ENCODE results near the gene THSD4.

Gene THSD4

DNA sequence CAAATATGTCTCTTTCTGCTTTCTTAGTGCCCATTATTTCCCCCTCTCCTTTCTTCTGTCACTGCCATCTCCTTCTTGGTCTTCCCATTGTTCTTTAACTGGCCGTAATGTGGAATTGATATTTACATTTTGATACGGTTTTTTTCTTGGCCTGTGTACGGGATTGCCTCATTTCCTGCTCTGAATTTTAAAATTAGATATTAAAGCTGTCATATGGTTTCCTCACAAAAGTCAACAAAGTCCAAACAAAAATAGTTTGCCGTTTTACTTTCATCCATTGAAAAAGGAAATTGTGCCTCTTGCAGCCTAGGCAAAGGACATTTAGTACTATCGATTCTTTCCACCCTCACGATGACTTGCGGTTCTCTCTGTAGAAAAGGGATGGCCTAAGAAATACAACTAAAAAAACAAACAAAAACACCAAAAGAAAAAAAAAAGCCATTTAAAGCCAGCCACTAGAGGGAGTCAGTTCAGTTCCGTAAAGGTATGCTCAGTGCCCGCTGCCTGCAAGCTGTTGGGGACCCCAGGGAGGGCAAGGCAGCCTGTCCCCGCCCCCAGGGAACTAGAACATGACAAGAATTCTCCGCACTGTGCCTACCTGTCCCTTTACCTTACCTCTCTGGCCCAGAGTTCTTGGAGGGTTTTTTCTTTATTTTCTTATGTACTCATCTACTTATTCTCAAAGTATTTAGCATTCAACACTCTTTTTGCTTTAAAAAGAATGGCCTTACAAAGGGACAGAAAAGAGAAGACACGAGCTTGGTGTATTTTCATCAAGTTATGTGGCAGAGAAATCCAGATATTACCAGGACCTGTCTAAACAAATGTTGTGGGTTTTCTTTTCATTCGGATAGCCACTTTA, 665.1 kb downstream of the THSD4 start:
- DNase-seq = peak; percentile 27

DNA sequence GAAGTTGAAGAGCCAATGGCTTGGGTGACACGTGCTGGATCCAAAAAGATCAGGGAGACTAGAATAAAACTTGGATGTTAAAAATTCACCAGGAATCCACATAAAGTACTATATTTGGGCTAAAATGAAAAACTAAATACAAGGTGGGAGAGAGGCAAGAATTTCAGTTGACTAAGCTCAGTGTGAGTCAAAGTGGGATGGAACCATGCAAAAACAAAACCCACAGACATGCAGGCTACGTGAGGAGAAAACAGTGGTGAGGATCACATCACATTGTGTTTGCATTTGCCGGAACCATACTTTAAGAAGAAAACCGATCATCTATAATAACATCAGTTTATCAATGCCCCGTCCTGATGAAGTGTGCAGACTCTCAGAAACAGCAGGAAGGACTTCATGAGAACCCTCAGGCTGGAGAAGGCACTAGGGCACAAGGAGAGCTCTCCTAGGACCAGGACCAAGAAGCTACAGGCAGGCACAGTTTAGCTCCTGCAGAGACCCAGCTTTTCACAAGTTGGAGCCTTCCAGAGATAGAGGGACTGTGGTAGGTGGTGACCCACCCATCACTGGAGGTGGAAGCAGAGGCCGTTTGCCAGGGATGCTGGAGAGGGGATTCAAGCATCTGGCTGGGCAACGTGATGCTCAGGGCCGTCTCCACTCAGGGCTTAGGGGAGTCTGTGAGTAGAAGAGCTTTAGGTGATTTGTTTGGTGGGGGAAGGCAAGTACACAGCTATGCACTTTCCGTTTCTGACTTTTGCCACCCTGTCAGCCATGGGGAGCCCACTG, 666.1 kb downstream of the THSD4 start:
- DNase-seq = no peak

GRCh38 chr15:71781965-71782265, 666.6 kb downstream of the THSD4 start:
- no peak for DNase-seq

DNA sequence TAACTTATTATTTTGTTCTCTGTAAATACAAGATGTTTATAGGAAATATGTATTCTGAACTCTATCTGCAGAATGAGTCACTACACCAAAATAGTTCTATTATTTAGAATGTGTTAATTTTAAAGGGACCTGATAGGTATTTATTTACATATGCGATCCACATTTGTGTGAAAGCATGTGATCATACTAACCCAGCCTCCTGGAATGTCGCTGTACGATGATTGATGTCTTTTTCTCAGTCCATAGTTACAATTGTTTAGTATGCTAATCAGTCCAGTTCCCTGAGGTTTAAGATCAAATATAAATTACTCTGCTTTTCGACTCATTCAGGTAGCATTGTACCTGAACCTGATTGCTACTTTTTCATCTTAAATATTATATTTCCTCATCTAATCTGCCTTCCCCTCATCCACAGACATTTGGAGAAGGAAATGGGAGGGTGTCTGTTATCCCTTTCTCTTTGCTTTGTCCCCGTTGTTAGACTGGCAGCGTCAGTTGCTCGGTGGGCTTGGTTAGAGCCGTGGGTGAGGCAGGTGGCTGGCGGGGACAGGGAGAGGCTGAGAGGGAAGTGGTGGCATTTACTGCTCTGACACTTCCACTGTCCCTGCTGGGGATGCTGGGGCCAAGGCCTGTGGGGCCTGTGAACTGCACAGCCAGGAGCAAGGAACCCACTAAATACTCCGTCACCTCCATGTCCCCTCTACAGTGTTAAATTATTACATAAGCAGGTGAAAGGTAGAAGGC, 667.3 kb downstream of the THSD4 start:
- DNase-seq = no peak

DNA sequence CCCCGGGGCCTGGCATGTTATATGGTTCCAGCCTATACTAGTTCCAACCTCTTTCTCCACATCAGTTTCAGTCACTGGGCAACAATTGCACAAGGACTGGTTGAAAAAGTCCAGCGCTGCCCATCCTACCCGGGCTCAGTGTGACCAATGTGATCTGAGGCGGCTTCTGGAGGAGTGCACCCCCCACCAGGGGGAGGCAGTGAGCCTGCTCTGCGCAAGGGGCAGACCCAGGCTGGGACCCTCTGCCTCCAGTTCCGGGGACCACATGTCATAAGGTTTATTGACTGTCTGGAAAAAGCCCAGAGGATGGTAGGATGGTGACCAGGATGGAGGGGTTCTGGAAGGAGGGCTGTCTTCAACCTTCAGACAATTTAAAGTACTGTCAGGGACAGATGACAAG, 669.4 kb downstream of the THSD4 start:
- DNase-seq = peak; percentile 4

DNA sequence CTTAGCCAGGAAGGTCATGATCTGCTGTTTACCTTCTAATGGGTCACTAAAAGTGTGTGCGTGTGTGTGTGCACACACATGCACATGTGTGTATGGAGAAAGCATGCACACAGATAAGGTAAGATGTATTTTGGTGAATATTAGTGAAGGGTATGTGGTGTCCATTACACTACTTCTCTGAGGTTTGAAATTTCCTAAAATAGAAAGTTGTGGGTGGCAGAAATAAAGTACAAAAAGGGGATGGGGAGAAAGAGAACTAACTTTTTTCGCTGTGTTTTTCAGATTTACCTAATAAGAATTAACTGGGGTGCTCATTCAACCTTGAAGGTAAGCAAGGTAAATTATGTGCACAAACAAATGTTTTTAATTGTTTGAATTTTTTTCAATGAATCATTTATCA, 670.7 kb downstream of the THSD4 start:
- DNase-seq = no peak

DNA sequence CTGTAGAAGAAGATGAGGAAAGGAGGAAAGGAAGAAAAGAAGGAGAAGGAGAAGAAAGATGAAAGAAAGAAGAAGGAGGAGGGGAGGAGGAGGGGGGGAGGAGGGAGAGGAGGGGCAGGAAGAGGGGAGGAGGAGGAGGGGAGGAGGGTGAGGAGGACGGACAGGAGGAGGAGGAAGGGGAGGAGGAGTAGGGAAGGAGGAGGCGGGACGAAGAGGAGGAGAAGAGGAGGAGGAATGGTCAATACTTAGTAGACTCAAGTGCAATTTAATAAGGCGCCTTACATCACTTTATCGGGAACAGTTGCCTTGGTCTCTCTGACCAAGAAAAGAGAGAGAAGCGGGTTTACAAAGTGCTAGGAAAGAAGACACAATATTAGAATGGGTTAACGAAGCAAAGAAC, 671.4 kb downstream of the THSD4 start:
- no peak for DNase-seq

- no peak for DNase-seq
Observed at GRCh38 chr15:71788646-71789579, 673.6 kb downstream of the THSD4 start.

DNA sequence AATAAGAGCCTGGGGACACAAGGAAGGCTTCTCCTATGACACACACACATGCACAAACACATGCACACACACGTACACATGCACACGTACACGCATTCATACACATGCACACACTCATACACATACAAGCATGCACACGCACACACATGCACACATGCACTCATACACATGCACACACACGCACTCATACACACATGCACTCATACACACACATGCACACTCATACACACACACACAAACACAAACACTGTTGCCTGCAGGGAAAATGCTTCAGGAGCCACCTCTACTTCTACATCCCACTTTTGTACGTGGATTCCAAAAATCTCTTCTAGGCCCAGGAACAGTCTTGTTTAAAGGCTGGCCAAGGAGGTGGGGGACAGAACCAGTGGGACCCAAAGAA, 674.3 kb downstream of the THSD4 start:
- DNase-seq = no peak

- no peak for DNase-seq
Observed at GRCh38 chr15:71790081-71790480, 674.8 kb downstream of the THSD4 start.

- DNase-seq = no peak
Observed at GRCh38 chr15:71791975-71792374, 676.7 kb downstream of the THSD4 start.

- no peak for DNase-seq
Observed at GRCh38 chr15:71792521-71792920, 677.2 kb downstream of the THSD4 start.

DNA sequence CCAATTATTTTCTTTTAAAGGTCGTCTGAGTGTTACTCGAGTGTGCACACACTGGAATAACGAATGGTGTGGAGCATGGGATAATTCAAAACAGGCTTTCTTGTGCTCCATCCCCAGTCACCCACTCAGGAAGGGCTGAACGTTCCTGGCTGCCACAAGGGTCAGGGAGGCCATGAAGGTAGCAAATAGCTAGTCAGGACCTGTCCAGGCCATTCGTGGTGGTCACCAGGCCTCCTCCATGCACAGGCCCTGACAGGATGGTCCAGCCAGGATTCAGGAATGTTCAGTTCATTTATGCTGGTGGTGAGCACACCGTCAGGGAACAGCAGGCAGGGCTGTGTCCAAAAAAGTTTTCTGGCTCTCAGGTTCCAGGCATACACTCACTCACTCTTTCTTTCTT, 683.4 kb downstream of the THSD4 start:
- no peak for DNase-seq

- no peak for DNase-seq
Observed at GRCh38 chr15:71800190-71800589, 684.9 kb downstream of the THSD4 start.

GRCh38 chr15:71800835-71801745, 685.8 kb downstream of the THSD4 start:
- DNase-seq = no peak

GRCh38 chr15:71801935-71802655, 686.8 kb downstream of the THSD4 start:
- no peak for DNase-seq

DNA sequence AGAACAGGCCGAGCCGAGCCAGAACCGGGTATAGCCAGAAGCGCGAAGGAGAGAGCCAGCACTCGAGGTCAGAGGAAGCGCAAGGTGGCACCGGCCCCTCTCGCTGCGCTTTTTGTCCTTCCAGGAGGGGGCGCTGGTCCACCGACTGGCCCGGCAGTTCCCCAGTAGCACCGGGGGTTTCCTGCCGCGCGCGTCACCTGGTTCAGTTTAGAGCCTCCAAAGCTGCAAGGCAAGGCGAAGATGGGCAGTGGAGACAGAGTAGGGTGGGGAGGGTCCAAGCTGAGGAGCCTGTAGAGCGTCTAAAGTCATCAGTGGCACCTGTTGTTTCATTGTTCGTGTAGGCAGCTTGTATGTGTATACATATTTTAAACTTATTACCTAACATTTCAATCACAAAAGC, 687.5 kb downstream of the THSD4 start:
- DNase-seq = no peak

- DNase-seq = no peak
Observed at GRCh38 chr15:71804226-71804625, 689.0 kb downstream of the THSD4 start.

GRCh38 chr15:71804695-71805470, 689.6 kb downstream of the THSD4 start:
- DNase-seq = no peak

DNA sequence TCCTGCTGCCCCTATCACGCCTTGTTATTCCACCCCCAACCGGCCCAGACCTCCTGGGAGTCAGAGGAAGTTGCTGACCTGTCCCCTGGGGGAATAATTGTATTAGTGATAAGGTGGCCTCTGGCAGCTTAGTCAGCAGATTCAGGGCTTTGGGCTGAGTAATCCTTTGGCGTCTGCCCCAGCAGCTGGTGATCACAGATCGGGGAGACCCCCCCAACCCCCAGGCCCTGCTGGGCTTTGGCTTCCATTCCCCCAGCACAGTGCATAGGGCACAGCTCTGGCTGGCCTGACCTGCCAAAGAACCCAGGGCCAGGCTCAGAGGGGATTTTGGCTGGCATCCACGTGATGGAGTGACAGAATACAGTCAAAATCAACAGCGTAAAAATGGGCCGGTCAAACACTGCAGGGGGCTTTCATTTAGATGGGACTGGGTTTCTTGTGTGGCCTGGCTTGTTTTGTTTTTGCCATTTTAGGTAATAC, 691.2 kb downstream of the THSD4 start:
- no peak for DNase-seq
